ENCODE results near the gene SYNPR. TPM values are rescaled to one million over a fixed set of nuclear protein-coding genes. Genes with fewer than 3 reads are reported as not detected.

The SYNPR gene
- total RNA-seq, 4 donors from 2014 or later = not detected

DNA sequence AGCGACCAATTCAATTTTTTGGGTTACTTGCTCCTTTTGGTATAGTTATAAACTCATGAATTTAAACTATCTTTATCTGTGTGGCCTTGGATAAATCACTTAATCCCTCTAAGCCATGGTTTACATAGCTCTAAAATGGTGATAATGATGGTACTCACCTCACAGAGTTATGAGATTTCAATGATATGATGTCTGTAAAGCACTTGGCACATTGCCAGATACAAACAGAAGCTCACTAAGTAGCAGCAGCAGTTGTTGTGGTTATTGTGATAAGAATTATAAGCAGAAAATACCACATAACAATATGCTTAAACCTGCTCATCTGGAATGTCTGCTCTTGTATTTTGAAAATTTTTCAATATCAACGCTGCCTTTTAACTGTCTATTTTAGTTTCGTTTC lies 189.3 kb downstream of the SYNPR start:
- 81 to 91% methylated on average over 3 of the region's 3 CpGs for WGBS, 2 donors
- no peaks in the 10 kb centered on the region for H3K36me3 ChIP-seq

DNA sequence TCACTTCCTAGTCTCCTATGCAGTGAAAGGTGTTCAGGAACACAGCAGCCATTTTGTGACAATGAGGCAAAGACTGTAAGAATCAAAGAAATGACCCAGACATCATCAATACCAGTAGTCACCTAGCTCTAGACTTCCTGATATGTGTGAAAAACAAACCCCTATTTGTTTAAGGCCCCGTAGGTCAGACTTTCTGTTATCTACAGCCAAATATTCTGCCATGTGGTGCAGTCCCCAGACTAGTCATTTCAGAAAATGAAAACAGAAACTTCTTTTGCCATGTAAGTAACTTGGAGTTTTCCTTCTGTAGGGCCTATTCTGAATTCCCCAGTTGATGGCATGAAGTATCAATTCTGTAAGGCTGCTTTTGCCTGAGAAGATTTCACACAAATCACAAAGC lies 192.6 kb downstream of the SYNPR start:
- no peak for DNase-seq (ENCODE audit: low spot score in 2 of 2)
- WGBS, 2 donors = 75 to 85% methylated on average over 1 of the region's 1 CpG
- H3K27ac ChIP-seq = no peak overlapping the region

More for the DNA sequence above, 189.3 kb downstream of the SYNPR start:
- Histone ChIP-seq H3K27ac (no peak overlapping the region), H3K4me3 (no peak overlapping the region), H3K9me3 (no peaks in the 10 kb centered on the region), H3K27me3 (no peaks in the 10 kb centered on the region), H3K4me1 (no peaks in the 10 kb centered on the region)
- TF ChIP-seq POLR2A (IDR thresholded peaks at IDR 0.05) = no peak
- TF ChIP-seq, protein P1, sequence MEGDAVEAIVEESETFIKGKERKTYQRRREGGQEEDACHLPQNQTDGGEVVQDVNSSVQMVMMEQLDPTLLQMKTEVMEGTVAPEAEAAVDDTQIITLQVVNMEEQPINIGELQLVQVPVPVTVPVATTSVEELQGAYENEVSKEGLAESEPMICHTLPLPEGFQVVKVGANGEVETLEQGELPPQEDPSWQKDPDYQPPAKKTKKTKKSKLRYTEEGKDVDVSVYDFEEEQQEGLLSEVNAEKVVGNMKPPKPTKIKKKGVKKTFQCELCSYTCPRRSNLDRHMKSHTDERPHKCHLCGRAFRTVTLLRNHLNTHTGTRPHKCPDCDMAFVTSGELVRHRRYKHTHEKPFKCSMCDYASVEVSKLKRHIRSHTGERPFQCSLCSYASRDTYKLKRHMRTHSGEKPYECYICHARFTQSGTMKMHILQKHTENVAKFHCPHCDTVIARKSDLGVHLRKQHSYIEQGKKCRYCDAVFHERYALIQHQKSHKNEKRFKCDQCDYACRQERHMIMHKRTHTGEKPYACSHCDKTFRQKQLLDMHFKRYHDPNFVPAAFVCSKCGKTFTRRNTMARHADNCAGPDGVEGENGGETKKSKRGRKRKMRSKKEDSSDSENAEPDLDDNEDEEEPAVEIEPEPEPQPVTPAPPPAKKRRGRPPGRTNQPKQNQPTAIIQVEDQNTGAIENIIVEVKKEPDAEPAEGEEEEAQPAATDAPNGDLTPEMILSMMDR (IDR thresholded peaks at IDR 0.05) = no peak
- DNase-seq (ENCODE audit: low spot score in 2 of 2) = no peak

DNA sequence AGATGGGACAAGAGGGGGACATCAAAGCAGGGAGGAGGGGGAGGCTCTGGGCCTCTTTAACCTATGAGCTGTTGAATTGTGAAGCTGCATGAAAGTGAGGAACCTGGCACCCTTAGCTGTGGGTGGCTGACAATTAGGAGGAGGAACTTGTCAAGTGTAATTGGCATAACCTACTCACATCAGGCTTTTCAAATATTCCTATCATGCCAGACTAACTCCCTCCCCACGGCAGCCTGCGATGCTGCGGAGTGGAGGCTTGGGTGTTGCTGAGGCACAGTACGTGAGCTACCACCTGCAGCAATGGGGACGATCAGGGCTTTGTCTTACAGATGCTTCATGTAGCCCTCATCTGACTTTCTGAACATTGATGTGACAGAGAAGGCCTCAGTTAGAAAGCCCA lies 193.7 kb downstream of the SYNPR start:
- TF ChIP-seq EP300 (IDR thresholded peaks at IDR 0.05) (no peak), POLR2A (IDR thresholded peaks at IDR 0.05) (no peak)
- TF ChIP-seq, protein P1 (IDR thresholded peaks at IDR 0.05) = no peak
- no peak overlapping the region for H3K4me3 ChIP-seq
- no peaks in the 10 kb centered on the region for H3K4me1 ChIP-seq
- H3K9me3 ChIP-seq = no peaks in the 10 kb centered on the region
- WGBS, 2 donors = 83 to 85% methylated on average over 5 of the region's 5 CpGs
- no peak overlapping the region for H3K27ac ChIP-seq
- H3K27me3 ChIP-seq = no peaks in the 10 kb centered on the region
- no peak for DNase-seq (ENCODE audit: low spot score in 2 of 2)
- no peaks in the 10 kb centered on the region for H3K36me3 ChIP-seq

More for the DNA sequence above, 192.6 kb downstream of the SYNPR start:
- Histone ChIP-seq H3K9me3 (no peaks in the 10 kb centered on the region), H3K27me3 (no peaks in the 10 kb centered on the region), H3K4me1 (no peaks in the 10 kb centered on the region), H3K4me3 (no peak overlapping the region), H3K36me3 (no peaks in the 10 kb centered on the region)
- TF ChIP-seq EP300 (IDR thresholded peaks at IDR 0.05) (no peak), POLR2A (IDR thresholded peaks at IDR 0.05) (no peak)
- TF ChIP-seq, protein P1 (IDR thresholded peaks at IDR 0.05) = no peak

DNA sequence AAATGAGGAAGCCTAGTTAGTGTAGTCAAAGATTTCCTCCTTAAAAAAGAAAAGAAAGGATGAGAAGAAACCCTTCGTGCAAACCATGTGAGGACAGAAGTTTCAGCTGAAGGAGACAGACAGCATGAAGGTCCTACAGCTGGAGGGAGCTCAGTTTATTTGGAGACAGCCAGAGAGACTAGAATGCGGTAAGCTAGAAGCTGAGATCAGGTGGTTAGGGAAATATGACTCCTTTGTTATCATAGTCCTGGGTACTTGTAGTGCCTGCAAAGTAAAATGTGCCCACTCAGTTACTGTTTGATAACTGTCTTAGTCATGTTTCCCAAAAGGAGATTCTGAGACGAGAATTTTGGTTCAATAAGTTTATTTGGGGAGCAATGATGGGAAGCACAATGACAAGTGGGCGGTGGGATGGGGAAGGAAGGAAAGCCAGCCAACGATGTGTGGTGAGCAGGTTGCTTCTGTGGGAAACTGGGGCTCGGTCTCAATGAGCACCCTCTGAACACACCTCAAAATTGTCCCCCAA lies 195.6 kb downstream of the SYNPR start:
- 76 to 80% methylated on average over 6 of the region's 6 CpGs for WGBS, 2 donors
- no peak overlapping the region for H3K4me3 ChIP-seq
- no peak overlapping the region for H3K27ac ChIP-seq
- TF ChIP-seq, protein P1 (IDR thresholded peaks at IDR 0.05) = no peak
- TF ChIP-seq EP300 (IDR thresholded peaks at IDR 0.05) (no peak), POLR2A (IDR thresholded peaks at IDR 0.05) (no peak)
- H3K36me3 ChIP-seq = no peaks in the 10 kb centered on the region
- H3K9me3 ChIP-seq = no peaks in the 10 kb centered on the region
- no peaks in the 10 kb centered on the region for H3K27me3 ChIP-seq
- peaks cover 0 to 2% (median 0%) of the 10 kb centered on the region in 4 donors for H3K4me1 ChIP-seq
- no peak for DNase-seq (ENCODE audit: low spot score in 2 of 2)

DNA sequence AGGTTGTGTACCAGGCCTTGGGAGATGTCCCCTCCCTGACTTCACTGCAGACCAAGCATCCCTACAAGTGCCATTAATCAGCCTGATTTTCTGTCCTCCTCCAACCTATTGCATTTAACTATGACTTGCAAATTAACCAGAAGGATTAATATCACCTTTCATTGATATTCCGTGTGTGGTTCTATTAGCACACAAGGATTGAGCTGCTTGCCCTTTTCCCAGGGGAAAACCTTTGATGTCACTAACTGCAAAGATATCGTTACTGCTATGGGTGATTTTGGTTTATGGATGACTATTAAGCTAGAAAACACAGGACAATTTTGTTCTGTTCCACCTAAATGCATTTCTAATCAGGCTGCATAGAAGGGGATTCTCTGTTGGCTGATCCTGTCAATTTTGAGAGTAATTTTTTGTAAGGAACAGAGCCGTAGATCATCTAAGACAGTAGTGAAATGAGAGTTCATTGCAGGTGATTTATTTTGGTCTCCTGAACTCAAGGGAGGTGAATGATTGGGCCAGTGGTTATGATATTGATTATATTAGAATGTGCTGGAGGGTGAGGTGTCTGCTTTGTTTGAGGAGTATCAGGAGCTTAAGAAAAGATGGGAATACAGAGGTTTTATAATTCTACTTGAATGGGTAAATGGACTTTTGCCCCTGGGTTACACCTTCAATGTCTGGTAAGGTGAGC lies 196.9 kb downstream of the SYNPR start:
- Histone ChIP-seq H3K4me1 (peaks cover 0 to 7% (median 0%) of the 10 kb centered on the region in 4 donors), H3K36me3 (no peaks in the 10 kb centered on the region), H3K4me3 (no peak overlapping the region), H3K9me3 (no peaks in the 10 kb centered on the region), H3K27me3 (no peaks in the 10 kb centered on the region), H3K27ac (no peak overlapping the region)
- DNase-seq (ENCODE audit: low spot score in 2 of 2) = no peak
- 83 to 84% methylated on average over 3 of the region's 3 CpGs for WGBS, 2 donors
- TF ChIP-seq EP300 (IDR thresholded peaks at IDR 0.05) (no peak), POLR2A (IDR thresholded peaks at IDR 0.05) (no peak)
- TF ChIP-seq, protein P1 (IDR thresholded peaks at IDR 0.05) = no peak
